ENCODE data around the gene SLC7A1. TPM values are rescaled to one million over a fixed set of nuclear protein-coding genes. Genes with fewer than 3 reads are reported as not detected.

Gene SLC7A1
- total and polyA plus RNA-seq, 2 donors (not counting 3 experiments of a cell fraction or from before 2014, with no cell fraction given) = 21.0 to 79.3 TPM

DNA sequence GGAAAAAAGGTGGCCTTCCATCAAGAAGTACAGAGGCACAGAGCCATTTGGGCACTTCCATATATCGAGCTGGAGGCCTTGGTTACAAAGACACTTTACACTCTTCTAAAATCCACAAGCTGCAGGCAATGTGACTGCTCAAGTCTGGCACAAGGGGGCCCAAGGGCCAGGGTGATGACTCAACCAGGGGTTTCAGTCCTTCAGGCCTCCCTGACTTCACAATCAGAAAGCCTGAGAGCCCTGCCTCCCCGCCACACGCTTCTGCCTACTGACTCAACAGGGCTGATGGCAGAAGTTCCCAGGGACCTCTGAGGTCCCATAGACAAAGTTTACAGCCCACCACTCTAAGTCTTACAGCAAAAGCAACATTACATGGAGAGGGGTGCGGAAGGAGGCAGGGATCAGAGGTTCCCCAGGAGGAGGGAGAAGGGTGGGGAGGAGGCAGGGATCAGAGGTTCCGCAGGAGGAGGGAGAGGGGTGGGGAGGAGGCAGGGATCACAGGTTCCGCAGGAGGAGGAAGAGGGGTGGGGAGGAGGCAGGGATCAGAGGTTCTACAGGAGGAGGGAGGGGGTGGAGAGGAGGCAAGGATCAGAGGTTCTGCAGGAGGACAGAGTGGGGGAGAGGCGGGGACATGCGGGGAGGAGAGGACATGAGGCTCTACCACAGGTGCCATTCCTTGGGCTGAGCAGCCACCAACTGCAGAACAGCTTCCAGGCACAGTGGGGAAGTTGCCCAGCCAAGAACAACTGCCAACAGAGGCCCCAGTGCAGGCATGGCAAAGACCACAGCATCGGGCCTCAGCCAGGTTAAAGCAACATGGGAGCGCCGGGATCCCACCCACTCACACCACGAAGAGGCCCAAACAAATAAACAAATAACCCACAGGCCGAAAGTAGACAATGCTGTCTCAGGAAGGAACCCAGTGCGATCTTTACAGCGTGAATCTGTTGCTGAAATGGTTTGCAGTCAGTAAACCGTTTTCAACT lies 52.0 kb downstream of the SLC7A1 start:
- Histone ChIP-seq H3K9ac (replicated peaks; ENCODE audit: extremely low read depth, insufficient read depth, low read length) (no peak overlapping the region), H2AFZ (ENCODE audit: low read depth, low read length) (no peak overlapping the region), H3K4me1 (ENCODE audit: control insufficient read depth, extremely low read depth, insufficient read depth, low read length) (peaks cover 33% of the 10 kb centered on the region), H3K27me3 (ENCODE audit: control insufficient read depth in 2 of 2, insufficient read depth in 2 of 2, low read length in 2 of 2) (no peaks in the 10 kb centered on the region), H3K9me3 (replicated peaks; ENCODE audit: control insufficient read depth, insufficient read depth, low read length) (no peaks in the 10 kb centered on the region), H3K4me3 (replicated peaks in 1 of 3; ENCODE audit: insufficient read depth in 1 of 3, low read depth in 1 of 3, low read length in 3 of 3) (no peak overlapping the region), H3K9me1 (replicated peaks; ENCODE audit: control insufficient read depth, extremely low read depth, insufficient read depth, low read length) (no peaks in the 10 kb centered on the region), H3K79me2 (ENCODE audit: control insufficient read depth, insufficient read depth, low read length) (peaks cover 87% of the 10 kb centered on the region), H3K4me2 (ENCODE audit: insufficient read depth, low read length) (no peak overlapping the region), H4K20me1 (replicated peaks; ENCODE audit: control insufficient read depth, extremely low read depth, insufficient read depth, low read length) (no peaks in the 10 kb centered on the region), H3K36me3 (ENCODE audit: control insufficient read depth in 2 of 2, extremely low read depth in 1 of 2, insufficient read depth in 2 of 2, low read length in 2 of 2) (peaks cover 0 to 3% of the 10 kb centered on the region in 2 experiments), H3K27ac (ENCODE audit: insufficient read depth, low read depth, low read length) (no peak overlapping the region)
- CTCF ChIA-PET = interaction anchor here (0.9 to 1.6 kb wide), 3 partner anchors 21 to 164 kb away, joined by 3 to 4 read pairs (median 3); no protein-coding TSS in a partner anchor
- POLR2A ChIA-PET = no interaction called here
- TF ChIP-seq CTCF (IDR thresholded peaks at IDR 0.05; ENCODE audit: extremely low read depth in 1 of 2, insufficient read depth in 1 of 2, low read depth in 1 of 2, low read length in 2 of 2) (peak in 1 of 2 donors; percentile 13), GATA2 (IDR thresholded peaks at IDR 0.05; ENCODE audit: insufficient read depth, insufficient read length, low read depth, low read length) (no peak)
- no TSS peak for BruUV-seq (replicated peaks)
- intact Hi-C loops (cut with micrococcal nuclease) = no loop called here
- dilution Hi-C loops (cut with MboI; ENCODE audit: extremely low pct_ligation_motif_present, low sequenced_read_pairs) = no loop called here
- FAIRE-seq (no peak), DNase-seq (ENCODE audit: low read depth, low spot score) (no peak)

DNA sequence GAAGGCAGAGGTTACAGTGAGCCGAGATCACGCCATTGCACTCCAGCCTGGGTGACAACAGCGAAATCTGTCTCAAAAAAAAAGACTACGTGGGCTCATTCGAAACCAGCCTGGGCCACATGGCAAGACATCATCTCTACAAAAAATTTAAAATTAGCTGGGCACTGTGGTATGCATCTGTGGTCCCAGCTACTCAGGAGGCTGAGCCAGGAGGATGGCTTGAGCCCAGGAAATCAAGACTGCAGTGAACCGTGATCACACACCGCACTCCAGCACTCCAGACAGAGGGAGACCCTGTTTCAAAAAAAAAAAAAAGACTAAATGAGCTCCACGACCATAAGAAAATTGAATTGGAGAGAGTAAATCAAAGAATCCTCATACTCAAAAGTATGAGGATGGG lies 53.1 kb downstream of the SLC7A1 start:
- no TSS peak for BruUV-seq (replicated peaks)
- CTCF ChIA-PET = interaction anchor here (0.9 to 1.6 kb wide), 3 partner anchors 22 to 166 kb away, joined by 3 to 4 read pairs (median 3); no protein-coding TSS in a partner anchor
- H3K27me3 ChIP-seq (ENCODE audit: control insufficient read depth in 2 of 2, insufficient read depth in 2 of 2, low read length in 2 of 2) = no peaks in the 10 kb centered on the region
- no peak overlapping the region for H3K4me3 ChIP-seq (replicated peaks in 1 of 3; ENCODE audit: insufficient read depth in 1 of 3, low read depth in 1 of 3, low read length in 3 of 3)
- no peak overlapping the region for H2AFZ ChIP-seq (ENCODE audit: low read depth, low read length)
- POLR2A ChIA-PET = interaction anchor here (0.6 to 0.7 kb wide), 2 partner anchors 61 to 1587 kb away, joined by 3 to 7 read pairs; no protein-coding TSS in a partner anchor
- H3K27ac ChIP-seq (ENCODE audit: insufficient read depth, low read depth, low read length) = no peak overlapping the region
- peaks cover 0 to 3% of the 10 kb centered on the region in 2 experiments for H3K36me3 ChIP-seq (ENCODE audit: control insufficient read depth in 2 of 2, extremely low read depth in 1 of 2, insufficient read depth in 2 of 2, low read length in 2 of 2)
- intact Hi-C loops (cut with micrococcal nuclease) (no loop called here), dilution Hi-C loops (cut with MboI; ENCODE audit: extremely low pct_ligation_motif_present, low sequenced_read_pairs) (no loop called here)
- peaks cover 32% of the 10 kb centered on the region for H3K4me1 ChIP-seq (ENCODE audit: control insufficient read depth, extremely low read depth, insufficient read depth, low read length)
- no peaks in the 10 kb centered on the region for H3K9me1 ChIP-seq (replicated peaks; ENCODE audit: control insufficient read depth, extremely low read depth, insufficient read depth, low read length)
- FAIRE-seq (no peak), DNase-seq (ENCODE audit: low read depth, low spot score) (no peak)
- TF ChIP-seq FOS (IDR thresholded peaks at IDR 0.05; ENCODE audit: borderline replicate concordance, insufficient read depth, low read length) (no peak), JUN (IDR thresholded peaks at IDR 0.05; ENCODE audit: borderline replicate concordance, insufficient read depth, insufficient read length, low read depth) (no peak), MYC (IDR thresholded peaks at IDR 0.05; ENCODE audit: low read depth, low read length) (no peak), GATA2 (IDR thresholded peaks at IDR 0.05; ENCODE audit: insufficient read depth, insufficient read length, low read depth, low read length) (no peak), CTCF (IDR thresholded peaks at IDR 0.05; ENCODE audit: extremely low read depth in 1 of 2, insufficient read depth in 1 of 2, low read depth in 1 of 2, low read length in 2 of 2) (no peak), POLR2A (IDR thresholded peaks at IDR 0.05; ENCODE audit: low read depth, low read length) (no peak)
- TF ChIP-seq, protein P1, sequence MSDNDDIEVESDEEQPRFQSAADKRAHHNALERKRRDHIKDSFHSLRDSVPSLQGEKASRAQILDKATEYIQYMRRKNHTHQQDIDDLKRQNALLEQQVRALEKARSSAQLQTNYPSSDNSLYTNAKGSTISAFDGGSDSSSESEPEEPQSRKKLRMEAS (IDR thresholded peaks at IDR 0.05; ENCODE audit: insufficient read depth, insufficient read length) = no peak
- no peaks in the 10 kb centered on the region for H4K20me1 ChIP-seq (replicated peaks; ENCODE audit: control insufficient read depth, extremely low read depth, insufficient read depth, low read length)
- H3K9ac ChIP-seq (replicated peaks; ENCODE audit: extremely low read depth, insufficient read depth, low read length) = no peak overlapping the region
- H3K79me2 ChIP-seq (ENCODE audit: control insufficient read depth, insufficient read depth, low read length) = peaks cover 85% of the 10 kb centered on the region
- no peak overlapping the region for H3K4me2 ChIP-seq (ENCODE audit: insufficient read depth, low read length)
- no peaks in the 10 kb centered on the region for H3K9me3 ChIP-seq (replicated peaks; ENCODE audit: control insufficient read depth, insufficient read depth, low read length)

Data from endothelial cell of umbilical vein (primary cell).